C4-2B (cell line): Measurements from ENCODE around the gene CACNA1B.

ENCODE experiments used
- CTCF ChIP-seq: fragments of 450-650 bp; conservative IDR thresholded peaks from 2 replicates; pipeline ENCODE4 v1.5.1; 2017; ENCODE audit warnings: mild to moderate bottlenecking
- ZFX ChIP-seq: fragments of 450-650 bp; IDR thresholded peaks from 2 replicates; pipeline ENCODE4 v1.6.1; 2017

DNA sequence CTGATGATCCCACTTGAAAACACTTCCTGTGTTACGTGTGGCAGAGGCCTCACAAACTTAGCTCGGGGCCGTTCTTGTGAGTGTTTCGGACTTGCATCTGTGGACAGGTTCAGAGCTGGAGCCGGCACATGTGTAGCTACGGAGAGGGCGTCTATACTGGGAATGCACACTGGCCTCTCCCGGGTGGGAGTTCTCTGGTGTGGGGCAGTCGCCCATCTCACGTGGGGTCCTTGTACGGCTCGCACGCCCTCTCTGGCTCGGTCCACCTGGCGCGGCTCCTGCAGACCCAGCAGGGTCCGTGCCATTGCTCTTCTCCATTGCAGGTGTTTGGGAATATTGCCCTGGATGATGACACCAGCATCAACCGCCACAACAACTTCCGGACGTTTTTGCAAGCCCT, 197.9 kb downstream of the CACNA1B start:
- TF ChIP-seq CTCF (no peak), ZFX (no peak)
